PC-9 (cell line): ENCODE results near the gene TEX44. TPM values are rescaled to one million over a fixed set of nuclear protein-coding genes. Genes with fewer than 3 reads are reported as not detected.

ENCODE experiments used
- BruUV-seq: library from RNA; stranded (reverse); fragments of 400-500 nt; replicated peaks from 2 replicates; lab custom pipeline; 2021; lab: Mats Ljungman, UMichigan
- CTCF ChIA-PET: fragments of 300-600 bp; sonication (Branson Sonifier 250); formaldehyde crosslinking; loops from one replicate; lab custom pipeline; 2022; ENCODE audit warnings: antibody characterized with exemption; lab: Charles Lee
- POLR2A ChIA-PET: fragments of 300-600 bp; sonication (Branson Sonifier 250); formaldehyde crosslinking; loops from one replicate; lab custom pipeline; 2022; ENCODE audit warnings: antibody characterized with exemption; ENCODE audit not compliant: unreplicated experiment; lab: Charles Lee
- DNase-seq, 2 experiments: peaks; one replicate each; pipeline versions ENCODE4 v3.0.0 to v3.0.0-alpha.2; 2015 to 2022; ENCODE audit warnings: mixed read lengths in 1 of 2
- H2AFZ ChIP-seq: fragments of 200-600 bp; sonication (generic); 2 replicates; pipeline ENCODE4 v1.8.1; 2017; ENCODE audit warnings: antibody characterized with exemption
- H3F3A ChIP-seq: fragments of 200-600 bp; sonication (generic); 2 replicates; pipeline ENCODE4 v1.8.1; 2017; ENCODE audit warnings: antibody characterized with exemption, mild to moderate bottlenecking, low read depth; ENCODE audit not compliant: insufficient read depth
- H3K27ac ChIP-seq: fragments of 200-600 bp; sonication (generic); 2 replicates; pipeline ENCODE4 v1.6.1; 2016; ENCODE audit warnings: mixed run types
- H3K27me3 ChIP-seq: fragments of 200-600 bp; sonication (generic); 2 replicates; pipeline ENCODE4 v1.6.1; 2016; ENCODE audit warnings: low read depth, mixed run types; ENCODE audit not compliant: insufficient read depth
- H3K36me3 ChIP-seq: fragments of 200-600 bp; sonication (generic); 2 replicates; pipeline ENCODE4 v1.6.1; 2016; ENCODE audit warnings: low read depth, mixed run types
- H3K4me1 ChIP-seq: fragments of 200-600 bp; sonication (generic); replicated peaks from 2 replicates; pipeline ENCODE4 v1.6.1; 2016; ENCODE audit warnings: mixed run types; ENCODE audit not compliant: insufficient read depth
- H3K4me2 ChIP-seq: fragments of 200-600 bp; sonication (generic); 2 replicates; pipeline ENCODE4 v1.6.1; 2017; ENCODE audit warnings: mixed run types
- H3K4me3 ChIP-seq: fragments of 200-600 bp; sonication (generic); 2 replicates; pipeline ENCODE4 v1.6.1; 2016; ENCODE audit warnings: mixed run types
- H3K79me2 ChIP-seq: fragments of 200-600 bp; sonication (generic); 2 replicates; pipeline ENCODE4 v1.6.1; 2017; ENCODE audit warnings: low read depth, mixed run types
- H3K9me2 ChIP-seq: fragments of 200-600 bp; sonication (generic); 2 replicates; pipeline ENCODE4 v1.8.1; 2017; ENCODE audit warnings: mild to moderate bottlenecking; ENCODE audit not compliant: insufficient read depth
- H3K9me3 ChIP-seq: fragments of 200-600 bp; sonication (generic); 2 replicates; pipeline ENCODE4 v1.8.1; 2016; ENCODE audit warnings: low read depth; ENCODE audit not compliant: insufficient read depth
- H4K20me1 ChIP-seq: fragments of 200-600 bp; sonication (generic); 2 replicates; pipeline ENCODE4 v1.8.1; 2017; ENCODE audit not compliant: insufficient read depth
- EZH2 ChIP-seq: fragments of 200-600 bp; sonication (generic); IDR thresholded peaks from 2 replicates; pipeline ENCODE4 v1.8.0; 2017; ENCODE audit warnings: antibody characterized with exemption, low read depth
- intact Hi-C: fragments of 100-400 bp; cut with micrococcal nuclease; formaldehyde crosslinking; loops from one replicate; pipeline ENCODE4 v1.10.0; 2022; ENCODE audit not compliant: unreplicated experiment
- total RNA-seq: library from RNA; stranded (reverse); gene quantifications from 2 replicates; pipeline ENCODE4 v1.2.3, GENCODE V29; 2021
- TF ChIP-seq, protein P1 (sequence below): fragments of 200-600 bp; sonication (generic); conservative IDR thresholded peaks from 2 replicates; pipeline ENCODE4 v1.6.1; 2017; ENCODE audit warnings: mixed run types, antibody characterized with exemption, mild to moderate bottlenecking, moderate library complexity

The TEX44 gene
- total RNA-seq, 1 experiment from 2014 or later = not detected

DNA sequence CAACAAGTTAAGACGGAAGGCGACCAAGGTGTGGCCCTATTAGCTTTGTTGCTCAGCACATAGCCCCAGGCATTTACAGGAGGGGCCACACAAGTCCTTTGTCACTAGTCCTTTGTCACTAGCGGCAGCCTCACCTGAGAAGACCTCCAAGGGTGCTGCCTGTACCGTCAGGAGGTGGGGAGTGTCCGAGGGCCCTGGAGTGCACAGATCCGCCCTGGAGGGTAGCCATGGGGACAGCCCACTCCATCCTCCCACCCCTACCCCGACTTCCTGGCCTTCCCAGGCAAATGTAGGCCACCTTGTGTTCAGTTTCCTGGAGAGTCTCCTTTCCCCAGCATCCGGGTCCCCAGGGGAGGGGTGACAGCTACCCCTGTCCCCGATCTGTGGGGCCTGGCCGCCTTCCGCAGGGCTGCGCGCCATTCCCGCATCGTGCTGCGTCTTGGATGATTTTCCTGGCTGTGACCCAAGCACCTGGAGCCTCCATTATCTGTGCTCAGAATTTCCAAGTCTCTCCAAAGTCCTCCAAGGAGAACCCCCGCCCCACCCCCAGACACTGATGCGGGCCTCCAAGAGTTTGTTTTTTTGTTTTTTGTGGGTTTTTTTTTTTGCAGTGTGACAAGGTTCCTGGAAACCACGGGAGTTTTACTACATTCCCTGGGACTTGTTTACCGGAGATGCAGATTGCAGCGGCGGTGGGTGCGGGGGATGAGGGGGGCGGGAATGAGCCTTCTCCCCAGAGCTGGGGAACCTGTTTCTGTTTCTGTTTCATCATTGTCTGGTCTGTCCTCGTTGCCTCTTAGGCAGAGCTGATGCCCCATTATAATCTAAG lies 28.6 kb downstream of the TEX44 start:
- no peak for TF ChIP-seq EZH2
- TF ChIP-seq, protein P1, sequence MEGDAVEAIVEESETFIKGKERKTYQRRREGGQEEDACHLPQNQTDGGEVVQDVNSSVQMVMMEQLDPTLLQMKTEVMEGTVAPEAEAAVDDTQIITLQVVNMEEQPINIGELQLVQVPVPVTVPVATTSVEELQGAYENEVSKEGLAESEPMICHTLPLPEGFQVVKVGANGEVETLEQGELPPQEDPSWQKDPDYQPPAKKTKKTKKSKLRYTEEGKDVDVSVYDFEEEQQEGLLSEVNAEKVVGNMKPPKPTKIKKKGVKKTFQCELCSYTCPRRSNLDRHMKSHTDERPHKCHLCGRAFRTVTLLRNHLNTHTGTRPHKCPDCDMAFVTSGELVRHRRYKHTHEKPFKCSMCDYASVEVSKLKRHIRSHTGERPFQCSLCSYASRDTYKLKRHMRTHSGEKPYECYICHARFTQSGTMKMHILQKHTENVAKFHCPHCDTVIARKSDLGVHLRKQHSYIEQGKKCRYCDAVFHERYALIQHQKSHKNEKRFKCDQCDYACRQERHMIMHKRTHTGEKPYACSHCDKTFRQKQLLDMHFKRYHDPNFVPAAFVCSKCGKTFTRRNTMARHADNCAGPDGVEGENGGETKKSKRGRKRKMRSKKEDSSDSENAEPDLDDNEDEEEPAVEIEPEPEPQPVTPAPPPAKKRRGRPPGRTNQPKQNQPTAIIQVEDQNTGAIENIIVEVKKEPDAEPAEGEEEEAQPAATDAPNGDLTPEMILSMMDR = no peak
- intact Hi-C loops = loop anchor here (1.0 kb wide), 1 partner anchor 21 kb away; no protein-coding TSS in a partner anchor
- no peaks in the 10 kb centered on the region for H3K79me2 ChIP-seq
- H4K20me1 ChIP-seq = no peaks in the 10 kb centered on the region
- BruUV-seq = TSS peak; percentile 30
- peaks cover 57% of the 10 kb centered on the region for H3K4me1 ChIP-seq
- H3K27ac ChIP-seq = peak overlapping the region; percentile 80
- no peaks in the 10 kb centered on the region for H3K36me3 ChIP-seq
- peak overlapping the region; percentile 70 for H2AFZ ChIP-seq
- CTCF ChIA-PET = interaction anchor here (0.7 kb wide), 1 partner anchor 51 kb away, joined by 3 read pairs; no protein-coding TSS in a partner anchor
- no peaks in the 10 kb centered on the region for H3K27me3 ChIP-seq
- peak overlapping the region; percentile 98 for H3K4me2 ChIP-seq
- H3K9me3 ChIP-seq = no peaks in the 10 kb centered on the region
- POLR2A ChIA-PET = interaction anchor here (0.5 to 1.0 kb wide), 7 partner anchors 20 to 55 kb away, joined by 3 to 8 read pairs (median 6); no protein-coding TSS in a partner anchor
- H3K9me2 ChIP-seq = no peaks in the 10 kb centered on the region
- H3K4me3 ChIP-seq = peak overlapping the region; percentile 55
- H3F3A ChIP-seq = peaks cover 40% of the 10 kb centered on the region
- DNase-seq = peak; percentile 83 to 94

GRCh38 chr2:231622963-231623362 lies 30.3 kb downstream of the TEX44 start:
- POLR2A ChIA-PET = no interaction called here
- Histone ChIP-seq H3K4me2 (peak overlapping the region; percentile 98; the same call in 1 of the 2 replicates), H3K9me2 (no peaks in the 10 kb centered on the region), H3K9me3 (no peaks in the 10 kb centered on the region), H3F3A (peaks cover 31% of the 10 kb centered on the region), H3K4me1 (peaks cover 57% of the 10 kb centered on the region), H4K20me1 (no peaks in the 10 kb centered on the region), H3K4me3 (no peak overlapping the region), H3K27ac (no peak overlapping the region), H2AFZ (no peak overlapping the region), H3K27me3 (no peaks in the 10 kb centered on the region), H3K79me2 (no peaks in the 10 kb centered on the region), H3K36me3 (no peaks in the 10 kb centered on the region)
- intact Hi-C loops = no loop called here
- no TSS peak for BruUV-seq
- TF ChIP-seq, protein P1 = no peak
- TF ChIP-seq EZH2 = no peak
- CTCF ChIA-PET = interaction anchor here (1.0 kb wide), 1 partner anchor 94 kb away, joined by 3 read pairs; no protein-coding TSS in a partner anchor
- no peak for DNase-seq

DNA sequence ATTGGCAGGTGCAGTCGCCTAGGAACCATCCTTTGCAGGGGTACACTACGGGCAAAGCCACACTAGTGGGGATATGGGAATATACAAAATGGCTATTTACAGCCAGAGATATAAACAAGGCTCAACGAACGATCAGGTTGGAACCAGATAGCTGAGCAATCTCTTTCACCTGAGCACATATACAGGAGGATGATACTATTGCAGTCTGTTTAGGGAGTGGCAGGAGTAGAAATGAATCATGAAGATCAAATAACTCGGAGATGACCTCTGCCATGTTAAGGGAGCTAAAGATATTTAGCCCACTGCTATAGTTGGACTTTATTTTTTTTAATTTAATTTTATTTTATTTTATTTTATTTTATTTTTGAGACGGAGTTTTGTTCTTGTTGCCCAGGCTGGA lies 33.8 kb downstream of the TEX44 start:
- Histone ChIP-seq H3K9me2 (no peaks in the 10 kb centered on the region), H3K79me2 (no peaks in the 10 kb centered on the region), H2AFZ (no peak overlapping the region), H3K9me3 (no peaks in the 10 kb centered on the region), H3K4me2 (peak overlapping the region; percentile 29), H3F3A (peaks cover 11% of the 10 kb centered on the region), H4K20me1 (no peaks in the 10 kb centered on the region), H3K4me3 (no peak overlapping the region), H3K36me3 (no peaks in the 10 kb centered on the region), H3K27ac (no peak overlapping the region), H3K4me1 (peaks cover 33% of the 10 kb centered on the region), H3K27me3 (no peaks in the 10 kb centered on the region)
- TF ChIP-seq EZH2 = no peak
- TF ChIP-seq, protein P1 = no peak
- POLR2A ChIA-PET = no interaction called here
- intact Hi-C loops = no loop called here
- DNase-seq = peak in 1 of 2 experiments; percentile 34
- CTCF ChIA-PET = interaction anchor here (0.6 kb wide), 1 partner anchor 301 kb away, joined by 3 read pairs; no protein-coding TSS in a partner anchor
- no TSS peak for BruUV-seq
